HCT116 (cell line): Measurements from ENCODE around the gene TXN.

Experiments
- EZH2 ChIP-seq: fragments of 200-600 bp; sonication (generic); IDR thresholded peaks from 2 replicates; pipeline ENCODE4 v1.6.1; 2017; ENCODE audit warnings: antibody characterized with exemption, mixed run types
- POLR2AphosphoS5 ChIP-seq: IDR thresholded peaks from 2 replicates; pipeline ENCODE4 v1.6.1; 2011; ENCODE audit warnings: mild to moderate bottlenecking, low read depth, low read length, moderate library complexity

- TF ChIP-seq POLR2AphosphoS5: no peak
- TF ChIP-seq EZH2: no peak
Measured at GRCh38 chr9:110284211-110284844, 28.0 kb upstream of the TXN start.
